Hepatocyte (in vitro differentiated cells): ENCODE data around the gene TRIM7. TPM values are rescaled to one million over a fixed set of nuclear protein-coding genes. Genes with fewer than 3 reads are reported as not detected.
"Not testable (repeated sequence)": the region's sequence is repeated elsewhere in the genome, so short reads cannot be mapped to it uniquely, and the experiment has no call there.

ENCODE experiments used
- DNase-seq: peaks from one replicate; pipeline ENCODE4 v3.0.0-alpha.2; 2016; ENCODE audit warnings: low spot score
- H2AFZ ChIP-seq: fragments of 200-600 bp; sonication (generic); 2 replicates; pipeline ENCODE4 v1.6.0; 2016; ENCODE audit warnings: antibody characterized with exemption, mild to moderate bottlenecking
- H3K27ac ChIP-seq: fragments of 200-600 bp; sonication (generic); 2 replicates; pipeline ENCODE4 v1.5.1; 2016; ENCODE audit warnings: mild to moderate bottlenecking
- H3K27me3 ChIP-seq: fragments of 200-600 bp; sonication (generic); 2 replicates; pipeline ENCODE4 v1.6.1; 2016
- H3K36me3 ChIP-seq: fragments of 200-600 bp; sonication (generic); replicated peaks from 2 replicates; pipeline ENCODE4 v1.5.1; 2016; ENCODE audit warnings: low read depth; ENCODE audit not compliant: insufficient read depth
- H3K4me1 ChIP-seq: fragments of 200-600 bp; sonication (generic); 2 replicates; pipeline ENCODE4 v1.5.1; 2016; ENCODE audit warnings: mild to moderate bottlenecking, moderate library complexity; ENCODE audit not compliant: insufficient read depth
- H3K4me2 ChIP-seq: fragments of 200-600 bp; sonication (generic); 2 replicates; pipeline ENCODE4 v1.6.0; 2016
- H3K4me3 ChIP-seq: fragments of 200-600 bp; sonication (generic); 2 replicates; pipeline ENCODE4 v1.5.1; 2016; ENCODE audit warnings: mild to moderate bottlenecking
- H3K79me2 ChIP-seq: fragments of 200-600 bp; sonication (generic); 2 replicates; pipeline ENCODE4 v1.6.0; 2017; ENCODE audit warnings: mild to moderate bottlenecking
- H3K9me2 ChIP-seq: fragments of 200-600 bp; sonication (generic); replicated peaks from 2 replicates; pipeline ENCODE4 v1.6.0; 2017; ENCODE audit warnings: mild to moderate bottlenecking; ENCODE audit not compliant: insufficient read depth
- H3K9me3 ChIP-seq: fragments of 200-600 bp; sonication (generic); 2 replicates; pipeline ENCODE4 v1.5.1; 2016; ENCODE audit warnings: low read depth, mild to moderate bottlenecking
- H4K20me1 ChIP-seq: fragments of 200-600 bp; sonication (generic); 2 replicates; pipeline ENCODE4 v1.6.0; 2016; ENCODE audit warnings: mild to moderate bottlenecking; ENCODE audit not compliant: insufficient read depth, poor library complexity, severe bottlenecking
- EZH2 ChIP-seq: fragments of 200-600 bp; sonication (generic); IDR thresholded peaks from 2 replicates; pipeline ENCODE4 v1.6.1; 2016; ENCODE audit warnings: antibody characterized with exemption, mild to moderate bottlenecking, borderline replicate concordance
- EZH2phosphoT487 ChIP-seq: fragments of 200-600 bp; sonication (generic); IDR thresholded peaks from one replicate; pipeline ENCODE4 v1.6.1; 2018; ENCODE audit warnings: antibody characterized with exemption, mild to moderate bottlenecking, low read depth, moderate library complexity; ENCODE audit not compliant: unreplicated experiment, severe bottlenecking
- WGBS: methylation state at CpG from one replicate; pipeline ENCODE4 v1.1.6; 2016; ENCODE audit warnings: low lambda C conversion rate; ENCODE audit errors: missing lambda C conversion rate; 5-methylcytosine and 5-hydroxymethylcytosine counted together
- polyA plus RNA-seq: library from polyadenylated mRNA; unstranded; fragments of >200 nt; fragmentation: Nextera tagmentation; extraction: Ambion mirVana; gene quantifications from 2 replicates; pipeline ENCODE4 v1.2.1, GENCODE V29; 2016
- total RNA-seq: library from RNA; depleted of rRNA; stranded (reverse); fragments of >200 nt; gene quantifications from 2 replicates; pipeline ENCODE4 v1.2.3, GENCODE V29; 2014
- TF ChIP-seq, protein P1 (sequence below): fragments of 200-600 bp; sonication (generic); IDR thresholded peaks from 2 replicates; pipeline ENCODE4 v1.5.1; 2016; ENCODE audit warnings: antibody characterized with exemption, mild to moderate bottlenecking; ENCODE audit not compliant: poor library complexity

TRIM7 gene
- total and polyA plus RNA-seq, 2 experiments from 2014 or later: 0.35 TPM; not detected in 1

DNA sequence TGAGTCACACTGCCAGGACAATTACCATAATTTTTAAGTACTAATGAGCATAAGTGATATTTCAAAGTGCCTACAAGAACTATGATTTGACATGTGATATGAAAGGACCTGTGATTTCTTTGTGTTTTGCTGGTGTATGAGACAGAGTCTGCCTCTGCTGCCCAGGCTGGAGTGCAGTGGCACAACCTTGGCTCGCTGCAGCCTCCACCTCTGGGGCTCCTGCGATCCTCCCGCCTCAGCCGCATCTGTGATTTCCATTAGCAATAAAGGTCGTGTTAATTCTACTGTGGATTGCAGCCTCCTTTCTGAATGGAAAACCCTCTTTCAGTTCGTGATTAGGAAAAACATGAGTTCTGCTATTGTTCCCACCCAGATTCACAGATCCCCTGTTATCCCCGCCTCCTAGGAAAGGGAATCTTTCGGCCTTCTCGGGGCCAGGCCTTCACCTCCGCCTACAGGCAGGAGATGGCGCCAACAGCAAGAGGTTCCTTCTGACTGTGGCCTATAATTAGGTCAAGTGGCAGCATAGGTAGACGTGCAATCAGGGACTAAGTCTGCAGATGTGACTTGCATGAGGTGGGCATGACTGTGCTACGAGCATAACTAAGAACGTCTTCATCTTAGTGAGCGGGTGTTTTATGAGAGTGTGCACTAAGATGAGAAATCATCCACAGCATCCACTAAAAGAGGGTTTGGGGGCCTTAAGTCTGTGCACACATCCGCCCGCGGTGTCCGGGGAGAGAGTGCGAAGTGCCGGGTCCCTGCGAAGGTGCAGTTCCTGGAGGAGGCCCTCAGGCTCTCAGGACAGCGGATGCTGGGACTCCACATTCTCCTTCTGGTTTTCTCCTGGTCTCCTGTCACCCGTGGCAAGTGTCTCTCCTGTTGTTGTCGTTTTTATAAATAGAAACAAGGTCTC lies 23.1 kb downstream of the TRIM7 start:
- WGBS: 61% methylated on average over 24 of the region's 25 CpGs
- no peak overlapping the region for H2AFZ ChIP-seq
- no peak overlapping the region for H3K4me2 ChIP-seq
- H3K36me3 ChIP-seq: no peaks in the 10 kb centered on the region
- DNase-seq: peak; percentile 80
- H3K27ac ChIP-seq: no peak overlapping the region
- no peaks in the 10 kb centered on the region for H3K4me1 ChIP-seq
- no peaks in the 10 kb centered on the region for H3K9me2 ChIP-seq
- H3K4me3 ChIP-seq: no peak overlapping the region
- no peaks in the 10 kb centered on the region for H3K79me2 ChIP-seq
- TF ChIP-seq, protein P1, sequence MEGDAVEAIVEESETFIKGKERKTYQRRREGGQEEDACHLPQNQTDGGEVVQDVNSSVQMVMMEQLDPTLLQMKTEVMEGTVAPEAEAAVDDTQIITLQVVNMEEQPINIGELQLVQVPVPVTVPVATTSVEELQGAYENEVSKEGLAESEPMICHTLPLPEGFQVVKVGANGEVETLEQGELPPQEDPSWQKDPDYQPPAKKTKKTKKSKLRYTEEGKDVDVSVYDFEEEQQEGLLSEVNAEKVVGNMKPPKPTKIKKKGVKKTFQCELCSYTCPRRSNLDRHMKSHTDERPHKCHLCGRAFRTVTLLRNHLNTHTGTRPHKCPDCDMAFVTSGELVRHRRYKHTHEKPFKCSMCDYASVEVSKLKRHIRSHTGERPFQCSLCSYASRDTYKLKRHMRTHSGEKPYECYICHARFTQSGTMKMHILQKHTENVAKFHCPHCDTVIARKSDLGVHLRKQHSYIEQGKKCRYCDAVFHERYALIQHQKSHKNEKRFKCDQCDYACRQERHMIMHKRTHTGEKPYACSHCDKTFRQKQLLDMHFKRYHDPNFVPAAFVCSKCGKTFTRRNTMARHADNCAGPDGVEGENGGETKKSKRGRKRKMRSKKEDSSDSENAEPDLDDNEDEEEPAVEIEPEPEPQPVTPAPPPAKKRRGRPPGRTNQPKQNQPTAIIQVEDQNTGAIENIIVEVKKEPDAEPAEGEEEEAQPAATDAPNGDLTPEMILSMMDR: peak; percentile 67
- no peak for TF ChIP-seq EZH2
- no peaks in the 10 kb centered on the region for H4K20me1 ChIP-seq
- H3K9me3 ChIP-seq: no peaks in the 10 kb centered on the region
- H3K27me3 ChIP-seq: no peaks in the 10 kb centered on the region

DNA sequence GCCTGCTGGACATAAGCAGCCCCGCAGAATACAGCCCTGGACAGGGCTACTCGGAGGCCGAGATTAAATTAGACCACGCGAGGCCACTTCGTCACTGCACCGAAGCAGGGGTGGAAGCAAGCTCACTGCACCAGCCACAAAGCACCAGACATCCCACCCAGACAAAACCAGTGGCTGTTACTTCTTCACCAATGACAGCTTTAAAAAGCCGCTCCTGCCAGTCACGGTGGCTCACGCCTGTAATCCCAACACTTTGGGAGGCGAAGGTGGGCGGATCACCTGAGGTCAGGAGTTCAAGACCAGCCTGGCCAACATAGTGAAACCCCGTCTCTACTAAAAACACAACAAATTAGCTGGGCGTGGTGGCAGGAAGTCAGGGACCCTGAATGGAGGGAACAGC lies 27.4 kb downstream of the TRIM7 start:
- H3K79me2 ChIP-seq, H3K4me2 ChIP-seq, H3K36me3 ChIP-seq, H3K9me2 ChIP-seq, H3K4me1 ChIP-seq, H3K4me3 ChIP-seq, H3K27ac ChIP-seq, H3K9me3 ChIP-seq, DNase-seq, H4K20me1 ChIP-seq, H2AFZ ChIP-seq: not testable (repeated sequence)
- 78% methylated on average over 14 of the region's 14 CpGs for WGBS
- H3K27me3 ChIP-seq: peaks cover 17% of the 10 kb centered on the region

DNA sequence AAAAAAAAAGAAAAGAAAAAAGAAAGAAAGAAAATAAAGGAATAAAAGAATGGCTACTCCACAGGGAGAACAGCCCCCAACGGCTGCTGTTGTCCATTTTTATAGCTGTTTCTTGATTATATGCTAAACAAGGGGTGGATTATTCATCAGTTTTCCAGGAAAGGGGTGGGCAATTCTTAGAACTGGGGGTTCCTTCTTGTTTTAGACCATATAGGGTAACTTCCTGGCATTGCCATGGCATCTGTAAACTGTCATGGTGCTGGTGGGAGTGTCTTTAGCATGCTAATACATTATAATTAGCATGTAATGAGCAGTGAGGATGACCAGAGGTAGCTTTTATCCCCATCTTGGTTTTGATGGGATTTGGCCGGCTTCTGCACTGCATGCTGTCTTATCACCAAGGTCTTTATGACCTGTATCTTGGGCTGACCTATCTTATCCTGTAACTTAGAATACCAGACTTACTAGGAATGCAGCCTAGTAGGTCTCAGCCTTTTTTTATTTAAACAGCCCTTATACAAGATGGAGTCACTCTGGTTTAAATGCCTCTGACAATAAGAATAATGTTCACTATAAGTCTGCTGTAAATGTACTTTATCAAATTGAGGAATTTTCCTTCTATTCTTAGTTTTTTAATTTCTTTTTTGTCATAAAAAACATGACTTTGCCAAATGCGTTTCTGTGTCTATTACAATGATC lies 28.6 kb downstream of the TRIM7 start:
- peaks cover 25% of the 10 kb centered on the region for H3K27me3 ChIP-seq
- no peak overlapping the region for H3K27ac ChIP-seq
- WGBS: 71% methylated on average over 3 of the region's 3 CpGs
- H3K4me1 ChIP-seq: peaks cover 5% of the 10 kb centered on the region
- no peaks in the 10 kb centered on the region for H3K9me2 ChIP-seq
- H3K36me3 ChIP-seq: no peaks in the 10 kb centered on the region
- H3K9me3 ChIP-seq: no peaks in the 10 kb centered on the region
- H3K79me2 ChIP-seq: no peaks in the 10 kb centered on the region
- no peak overlapping the region for H2AFZ ChIP-seq
- no peak for TF ChIP-seq EZH2phosphoT487
- TF ChIP-seq, protein P1: no peak
- no peak for TF ChIP-seq EZH2
- no peak for DNase-seq
- H3K4me3 ChIP-seq: no peak overlapping the region
- no peak overlapping the region for H3K4me2 ChIP-seq
- H4K20me1 ChIP-seq: no peaks in the 10 kb centered on the region
